Osteoblast (primary cell): ENCODE data around the gene TSPAN4. TPM values are rescaled to one million over a fixed set of nuclear protein-coding genes. Genes with fewer than 3 reads are reported as not detected.

Source experiments
- DNase-seq: peaks from one replicate; pipeline ENCODE4 v3.0.0; 2011; ENCODE audit warnings: low spot score, mixed read lengths; ENCODE audit not compliant: insufficient read length; ENCODE audit errors: missing footprints
- H2AFZ ChIP-seq: 2 replicates; pipeline ENCODE4 v1.6.0; 2011; ENCODE audit warnings: mild to moderate bottlenecking, low read length
- H3K27ac ChIP-seq: 2 replicates; pipeline ENCODE4 v1.5.1; 2011; ENCODE audit warnings: mild to moderate bottlenecking, low read depth, low read length, moderate library complexity
- H3K27me3 ChIP-seq: 2 replicates; pipeline ENCODE4 v1.6.0; 2012; ENCODE audit warnings: mild to moderate bottlenecking, control low read depth, inconsistent platforms, low read length, moderate library complexity; ENCODE audit not compliant: insufficient read depth
- H3K36me3 ChIP-seq: 2 replicates; pipeline ENCODE4 v1.5.1; 2011; ENCODE audit warnings: mild to moderate bottlenecking, low read length, control low read depth, moderate library complexity; ENCODE audit not compliant: insufficient read depth
- H3K4me1 ChIP-seq: 2 replicates; pipeline ENCODE4 v1.5.1; 2011; ENCODE audit warnings: mild to moderate bottlenecking, low read length, control low read depth, moderate library complexity; ENCODE audit not compliant: insufficient read depth
- H3K4me2 ChIP-seq: 2 replicates; pipeline ENCODE4 v1.6.0; 2011; ENCODE audit warnings: mild to moderate bottlenecking, low read length; ENCODE audit not compliant: insufficient read depth
- H3K4me3 ChIP-seq: fragments of 200-600 bp; sonication (generic); 3 replicates; pipeline ENCODE4 v1.5.1; 2012; ENCODE audit warnings: mild to moderate bottlenecking, low read length, inconsistent platforms; ENCODE audit not compliant: insufficient read depth
- H3K79me2 ChIP-seq: 2 replicates; pipeline ENCODE4 v1.6.0; 2012; ENCODE audit warnings: mild to moderate bottlenecking, low read length, control low read depth, inconsistent platforms; ENCODE audit not compliant: insufficient read depth
- H3K9me3 ChIP-seq: 2 replicates; pipeline ENCODE4 v1.5.1; 2011; ENCODE audit warnings: low read depth, low read length, control low read depth
- H4K20me1 ChIP-seq: 2 replicates; pipeline ENCODE4 v1.6.0; 2012; ENCODE audit warnings: mild to moderate bottlenecking, low read length, control low read depth; ENCODE audit not compliant: insufficient read depth
- total RNA-seq: library from RNA; depleted of rRNA; stranded (reverse); fragments of >200 nt; gene quantifications from 2 replicates; pipeline ENCODE4 v1.2.3, GENCODE V29; 2012
- TF ChIP-seq, protein P1 (sequence below): IDR thresholded peaks from 2 replicates; pipeline ENCODE4 v1.5.1; 2011; ENCODE audit warnings: mild to moderate bottlenecking, low read depth, low read length, moderate library complexity; ENCODE audit errors: extremely low read depth

The TSPAN4 gene
- total RNA-seq, 1 donor = 168 TPM

- H3K4me3 ChIP-seq = no peak overlapping the region
- H3K9me3 ChIP-seq = no peaks in the 10 kb centered on the region
- H3K4me1 ChIP-seq = peaks cover 31% of the 10 kb centered on the region
- peaks cover 18% of the 10 kb centered on the region for H3K79me2 ChIP-seq
- peaks cover 2% of the 10 kb centered on the region for H4K20me1 ChIP-seq
- DNase-seq = no peak
- no peak overlapping the region for H2AFZ ChIP-seq
- H3K36me3 ChIP-seq = peaks cover 23% of the 10 kb centered on the region
- H3K27me3 ChIP-seq = no peaks in the 10 kb centered on the region
- no peak overlapping the region for H3K27ac ChIP-seq
- no peak overlapping the region for H3K4me2 ChIP-seq
- TF ChIP-seq, protein P1, sequence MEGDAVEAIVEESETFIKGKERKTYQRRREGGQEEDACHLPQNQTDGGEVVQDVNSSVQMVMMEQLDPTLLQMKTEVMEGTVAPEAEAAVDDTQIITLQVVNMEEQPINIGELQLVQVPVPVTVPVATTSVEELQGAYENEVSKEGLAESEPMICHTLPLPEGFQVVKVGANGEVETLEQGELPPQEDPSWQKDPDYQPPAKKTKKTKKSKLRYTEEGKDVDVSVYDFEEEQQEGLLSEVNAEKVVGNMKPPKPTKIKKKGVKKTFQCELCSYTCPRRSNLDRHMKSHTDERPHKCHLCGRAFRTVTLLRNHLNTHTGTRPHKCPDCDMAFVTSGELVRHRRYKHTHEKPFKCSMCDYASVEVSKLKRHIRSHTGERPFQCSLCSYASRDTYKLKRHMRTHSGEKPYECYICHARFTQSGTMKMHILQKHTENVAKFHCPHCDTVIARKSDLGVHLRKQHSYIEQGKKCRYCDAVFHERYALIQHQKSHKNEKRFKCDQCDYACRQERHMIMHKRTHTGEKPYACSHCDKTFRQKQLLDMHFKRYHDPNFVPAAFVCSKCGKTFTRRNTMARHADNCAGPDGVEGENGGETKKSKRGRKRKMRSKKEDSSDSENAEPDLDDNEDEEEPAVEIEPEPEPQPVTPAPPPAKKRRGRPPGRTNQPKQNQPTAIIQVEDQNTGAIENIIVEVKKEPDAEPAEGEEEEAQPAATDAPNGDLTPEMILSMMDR = no peak
Measured at GRCh38 chr11:799641-800316, 42.9 kb upstream of the TSPAN4 start.

DNA sequence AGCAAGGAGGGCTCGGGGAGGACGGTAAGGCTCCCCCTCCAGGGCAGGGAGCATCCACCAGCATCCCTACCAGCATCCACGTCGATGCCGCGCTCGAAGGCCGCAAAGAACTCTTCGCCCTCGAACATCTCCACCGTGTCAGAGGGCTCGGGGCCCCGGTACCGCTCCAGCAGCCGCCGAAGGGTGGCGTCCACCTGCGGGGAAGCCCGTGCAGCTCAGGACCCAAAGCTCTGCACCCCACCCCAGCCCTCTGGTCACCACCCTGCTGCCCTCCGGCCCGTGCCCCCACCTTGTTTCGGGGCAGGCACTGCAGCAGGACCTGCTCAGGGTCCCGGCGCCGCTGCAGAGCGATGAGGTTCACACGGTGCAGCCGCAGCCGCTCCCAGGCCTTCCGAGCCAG, 42.2 kb upstream of the TSPAN4 start:
- peaks cover 30% of the 10 kb centered on the region for H3K4me1 ChIP-seq
- H3K36me3 ChIP-seq = peaks cover 23% of the 10 kb centered on the region
- H2AFZ ChIP-seq = no peak overlapping the region
- H3K79me2 ChIP-seq = peaks cover 18% of the 10 kb centered on the region
- DNase-seq = no peak
- no peaks in the 10 kb centered on the region for H3K27me3 ChIP-seq
- no peak overlapping the region for H3K4me3 ChIP-seq
- H3K27ac ChIP-seq = no peak overlapping the region
- peaks cover 2% of the 10 kb centered on the region for H4K20me1 ChIP-seq
- H3K9me3 ChIP-seq = no peaks in the 10 kb centered on the region
- TF ChIP-seq, protein P1 = no peak
- H3K4me2 ChIP-seq = no peak overlapping the region

DNA sequence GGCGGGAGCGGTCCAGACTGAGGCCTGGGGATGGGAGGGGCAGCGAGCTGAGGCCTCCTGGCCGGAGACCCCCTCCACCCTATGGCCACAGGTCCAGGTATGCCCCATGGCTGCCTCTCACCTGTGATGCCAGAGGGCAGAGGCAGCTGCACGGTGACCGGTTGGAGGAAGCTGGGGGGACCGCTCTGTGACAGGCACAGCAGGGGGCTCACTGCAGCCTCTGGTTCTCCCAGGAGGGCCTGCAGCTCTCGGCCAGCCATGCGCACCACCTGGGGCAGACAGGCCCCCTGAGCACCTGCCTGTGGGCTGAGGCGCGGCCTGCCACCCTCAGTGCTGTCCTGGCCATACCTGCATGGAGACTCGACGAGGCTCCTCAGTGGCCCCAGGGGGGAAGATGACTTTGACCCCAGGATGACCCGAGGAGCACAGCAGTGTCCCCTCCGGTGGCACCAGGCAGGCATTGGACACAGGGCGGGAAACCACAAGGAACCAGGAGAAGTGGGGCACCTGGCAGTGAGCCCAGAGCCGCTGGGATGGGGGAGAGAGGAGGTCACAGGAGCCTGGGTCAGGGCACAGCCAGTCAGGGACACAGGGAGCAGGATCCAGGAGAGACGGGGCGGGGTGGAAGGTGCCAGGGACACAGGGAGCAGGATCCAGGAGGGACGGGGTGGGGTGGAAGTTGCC, 41.4 kb upstream of the TSPAN4 start:
- H3K4me1 ChIP-seq = peaks cover 26% of the 10 kb centered on the region
- no peaks in the 10 kb centered on the region for H3K27me3 ChIP-seq
- H3K36me3 ChIP-seq = peaks cover 23% of the 10 kb centered on the region
- DNase-seq = no peak
- no peak overlapping the region for H3K4me3 ChIP-seq
- H3K27ac ChIP-seq = no peak overlapping the region
- peaks cover 2% of the 10 kb centered on the region for H4K20me1 ChIP-seq
- H2AFZ ChIP-seq = no peak overlapping the region
- H3K4me2 ChIP-seq = no peak overlapping the region
- TF ChIP-seq, protein P1 = no peak
- no peaks in the 10 kb centered on the region for H3K9me3 ChIP-seq
- peaks cover 14% of the 10 kb centered on the region for H3K79me2 ChIP-seq

DNA sequence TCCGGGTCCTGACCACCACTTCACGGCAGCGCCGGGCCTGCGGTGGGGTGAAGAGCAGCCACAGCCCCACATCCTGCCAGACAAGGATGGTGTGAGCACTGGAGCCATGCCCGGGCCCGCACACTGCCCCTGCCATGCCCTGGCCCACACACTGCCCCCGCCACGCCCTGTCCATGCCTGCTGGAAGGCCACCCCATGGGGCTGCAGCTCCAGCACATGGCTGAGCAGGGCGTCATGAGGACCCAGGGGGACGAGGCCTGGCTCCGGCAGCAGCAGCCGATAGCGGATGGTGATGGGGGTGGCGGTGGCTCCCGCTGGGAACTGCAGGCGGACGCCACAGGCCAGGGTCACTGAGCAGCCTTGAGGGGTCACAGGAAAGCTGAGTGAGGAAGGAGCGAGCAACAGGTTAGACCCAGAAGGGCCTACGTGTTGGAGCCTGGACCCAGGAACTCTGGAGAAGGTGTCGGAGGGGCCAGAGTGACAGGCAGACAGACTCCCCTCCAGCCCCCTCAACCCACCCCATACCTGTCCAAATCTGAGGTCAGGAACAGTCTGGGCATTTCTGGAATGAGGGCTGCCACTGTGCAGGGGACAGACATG, 40.5 kb upstream of the TSPAN4 start:
- H3K4me2 ChIP-seq = no peak overlapping the region
- no peak overlapping the region for H2AFZ ChIP-seq
- H4K20me1 ChIP-seq = no peaks in the 10 kb centered on the region
- peaks cover 14% of the 10 kb centered on the region for H3K79me2 ChIP-seq
- no peak overlapping the region for H3K27ac ChIP-seq
- TF ChIP-seq, protein P1 = no peak
- peaks cover 23% of the 10 kb centered on the region for H3K36me3 ChIP-seq
- H3K27me3 ChIP-seq = no peaks in the 10 kb centered on the region
- no peaks in the 10 kb centered on the region for H3K9me3 ChIP-seq
- no peak for DNase-seq
- H3K4me3 ChIP-seq = no peak overlapping the region
- H3K4me1 ChIP-seq = peaks cover 17% of the 10 kb centered on the region
